Measurements from ENCODE around the gene CEP104.
A peak's percentile ranks its signal among the peaks of the same experiment; 100 is the strongest.

The CEP104 gene

GRCh38 chr1:3778590-3779264 is 78.3 kb downstream of the CEP104 start:
- no peak for DNase-seq (ENCODE audit: low spot score)

DNA sequence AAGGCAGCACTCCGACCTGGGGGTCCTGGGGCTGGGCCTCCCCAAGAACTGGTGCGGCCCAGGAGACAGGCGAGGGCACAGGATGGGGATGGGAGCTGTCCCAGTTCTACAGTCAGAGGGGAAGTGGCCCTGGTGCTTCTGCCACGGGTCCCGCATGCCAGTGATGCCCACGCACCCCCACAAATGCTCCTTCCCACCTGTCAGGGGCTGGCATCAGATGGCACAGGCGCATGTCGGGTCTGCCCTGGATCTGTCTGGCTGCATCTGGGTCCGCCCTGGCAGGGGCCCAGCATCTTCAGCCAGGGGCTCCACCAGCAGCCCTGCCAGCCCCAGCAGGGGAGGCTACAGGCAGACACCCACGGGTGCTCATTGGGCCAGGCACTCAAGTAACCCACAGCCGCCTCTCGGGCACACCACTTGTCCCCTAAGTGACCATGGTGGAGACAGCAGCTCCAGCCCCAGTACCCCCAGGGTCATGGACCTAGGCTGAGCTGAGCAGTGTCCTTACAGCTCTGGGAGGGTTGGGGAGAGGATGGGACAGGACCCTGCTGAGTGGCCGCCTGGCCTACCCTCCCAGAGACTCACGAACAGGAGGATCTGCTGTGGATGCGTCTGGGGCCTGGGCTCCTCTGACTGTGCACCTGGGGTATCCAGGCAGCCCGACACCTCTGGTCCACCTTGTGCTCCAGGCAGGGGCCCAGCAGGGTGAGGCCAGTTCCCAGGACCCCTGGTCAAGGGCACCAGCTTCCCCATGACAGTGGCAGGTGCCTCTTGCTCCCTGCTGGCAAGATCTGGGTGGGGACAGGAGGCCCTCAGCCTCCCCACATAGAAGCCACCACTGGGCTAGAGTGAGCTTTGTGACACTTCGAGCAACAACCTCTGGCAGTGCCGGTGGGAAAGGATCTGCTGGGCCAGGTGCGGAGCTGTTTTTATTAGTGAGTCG is 79.1 kb downstream of the CEP104 start:
- no peak for DNase-seq (ENCODE audit: low spot score)

DNA sequence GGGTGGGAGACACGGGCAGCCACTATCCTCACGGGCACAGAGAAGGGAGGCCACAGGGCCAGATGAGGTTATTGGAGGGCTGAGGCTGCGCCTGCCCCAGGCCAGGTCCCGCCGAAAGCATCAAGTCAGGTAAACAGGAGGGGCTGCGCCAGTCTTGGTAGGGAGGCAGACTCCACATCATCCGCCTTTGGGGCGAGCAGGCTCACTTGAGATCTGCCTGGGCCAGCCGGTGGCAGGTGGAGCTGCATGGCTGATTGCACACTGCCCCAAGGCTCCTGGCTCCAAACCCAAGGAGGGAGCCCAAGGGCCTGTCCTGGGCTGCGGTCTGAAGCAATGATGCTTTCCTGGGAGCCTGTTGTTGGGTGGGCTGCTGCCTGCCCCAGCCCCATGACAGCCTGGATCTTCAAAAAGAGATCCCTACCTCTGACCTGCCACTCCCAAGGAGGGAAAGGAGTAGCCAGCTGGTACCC is 79.9 kb downstream of the CEP104 start:
- no peak for DNase-seq (ENCODE audit: low spot score)

DNA sequence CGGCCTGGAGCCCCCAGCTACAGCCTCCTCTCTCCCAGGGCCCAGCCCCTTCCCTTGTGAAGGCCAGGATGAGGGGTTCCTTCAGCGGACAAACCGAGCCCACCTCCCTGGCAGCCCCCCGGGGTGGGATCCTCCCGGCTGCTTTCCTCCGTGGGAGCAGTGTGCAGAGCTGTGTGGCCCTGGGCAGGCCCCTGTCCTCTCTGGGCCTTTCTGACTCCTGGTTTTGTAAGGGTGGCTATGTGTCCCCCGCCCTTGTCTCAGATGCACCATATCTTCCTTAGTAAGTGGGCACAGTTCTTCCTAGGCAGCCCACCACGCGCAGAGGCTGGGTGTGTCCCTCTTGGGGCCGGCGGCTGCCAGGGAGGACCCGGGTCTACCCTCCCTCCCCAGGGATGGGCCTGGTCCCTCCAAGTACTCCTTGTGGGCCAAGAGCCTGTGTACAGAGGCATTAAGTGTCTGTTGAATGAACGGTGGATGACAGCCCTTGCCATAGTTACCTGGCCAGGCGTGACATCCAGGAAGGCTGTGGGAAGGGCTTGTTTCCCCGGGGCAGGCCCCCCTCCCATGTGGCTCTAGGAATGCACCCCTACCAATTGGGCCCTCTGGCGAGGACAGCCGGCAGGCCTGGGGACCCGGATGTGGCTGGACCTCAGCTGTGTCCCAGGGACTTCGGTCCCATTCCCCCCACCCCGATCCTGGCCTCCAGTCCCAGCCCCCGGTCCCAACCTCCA is 80.6 kb downstream of the CEP104 start:
- no peak for DNase-seq (ENCODE audit: low spot score)

- DNase-seq (ENCODE audit: low spot score), result peak; percentile 84
These were observed 81.4 kb downstream of the CEP104 start for GRCh38 chr1:3775490-3776230.

- DNase-seq (ENCODE audit: low spot score), result no peak
These were observed 82.0 kb downstream of the CEP104 start for GRCh38 chr1:3774946-3775489.

- no peak for DNase-seq (ENCODE audit: low spot score)
These were observed 82.6 kb downstream of the CEP104 start for GRCh38 chr1:3774276-3774945.

GRCh38 chr1:3773572-3774275 is 83.3 kb downstream of the CEP104 start:
- DNase-seq (ENCODE audit: low spot score), result no peak

GRCh38 chr1:3772715-3773571 is 84.1 kb downstream of the CEP104 start, which contains the start of gene SMIM1:
Gene SMIM1, plus strand, starts transcription at chr1:3772749. Its CDS starts 2,625 bp downstream, at chr1:3775374.
- DNase-seq (ENCODE audit: low spot score), result no peak

DNA sequence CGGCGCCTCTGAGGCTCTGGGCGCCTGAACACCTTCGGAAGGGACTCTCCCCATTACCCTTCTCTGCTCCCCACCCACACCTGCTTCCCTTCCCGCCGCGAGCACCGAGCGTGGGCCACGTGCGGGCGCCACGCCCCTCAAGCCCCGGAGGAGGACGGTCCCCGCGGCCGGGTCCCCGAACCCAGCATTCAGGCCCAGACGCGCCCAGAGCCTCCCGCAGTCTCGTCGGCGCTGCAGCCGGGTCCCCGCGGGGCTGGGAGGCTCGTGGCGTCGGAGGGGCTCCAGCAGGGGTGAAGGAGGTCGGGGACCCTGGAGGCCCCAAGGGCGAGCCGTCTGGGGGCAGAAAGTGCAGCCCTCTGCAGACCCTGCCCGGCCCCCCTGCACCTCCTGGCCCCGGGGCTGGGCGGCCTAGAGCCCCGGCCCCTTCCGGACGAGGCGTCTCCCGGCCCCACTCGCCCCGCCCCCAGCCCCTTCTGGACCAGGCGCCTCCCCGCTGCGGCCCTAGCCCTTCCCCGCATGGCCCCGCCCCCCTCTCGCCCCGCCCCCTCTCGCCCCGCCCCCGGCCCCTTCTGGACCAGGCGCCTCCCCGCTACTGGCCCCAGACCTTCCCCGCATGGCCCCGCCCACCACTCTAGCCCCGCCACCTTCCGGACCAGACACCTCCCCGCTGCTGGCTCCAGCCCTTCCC is 84.8 kb downstream of the CEP104 start:
- peak; percentile 100 for DNase-seq (ENCODE audit: low spot score)

DNA sequence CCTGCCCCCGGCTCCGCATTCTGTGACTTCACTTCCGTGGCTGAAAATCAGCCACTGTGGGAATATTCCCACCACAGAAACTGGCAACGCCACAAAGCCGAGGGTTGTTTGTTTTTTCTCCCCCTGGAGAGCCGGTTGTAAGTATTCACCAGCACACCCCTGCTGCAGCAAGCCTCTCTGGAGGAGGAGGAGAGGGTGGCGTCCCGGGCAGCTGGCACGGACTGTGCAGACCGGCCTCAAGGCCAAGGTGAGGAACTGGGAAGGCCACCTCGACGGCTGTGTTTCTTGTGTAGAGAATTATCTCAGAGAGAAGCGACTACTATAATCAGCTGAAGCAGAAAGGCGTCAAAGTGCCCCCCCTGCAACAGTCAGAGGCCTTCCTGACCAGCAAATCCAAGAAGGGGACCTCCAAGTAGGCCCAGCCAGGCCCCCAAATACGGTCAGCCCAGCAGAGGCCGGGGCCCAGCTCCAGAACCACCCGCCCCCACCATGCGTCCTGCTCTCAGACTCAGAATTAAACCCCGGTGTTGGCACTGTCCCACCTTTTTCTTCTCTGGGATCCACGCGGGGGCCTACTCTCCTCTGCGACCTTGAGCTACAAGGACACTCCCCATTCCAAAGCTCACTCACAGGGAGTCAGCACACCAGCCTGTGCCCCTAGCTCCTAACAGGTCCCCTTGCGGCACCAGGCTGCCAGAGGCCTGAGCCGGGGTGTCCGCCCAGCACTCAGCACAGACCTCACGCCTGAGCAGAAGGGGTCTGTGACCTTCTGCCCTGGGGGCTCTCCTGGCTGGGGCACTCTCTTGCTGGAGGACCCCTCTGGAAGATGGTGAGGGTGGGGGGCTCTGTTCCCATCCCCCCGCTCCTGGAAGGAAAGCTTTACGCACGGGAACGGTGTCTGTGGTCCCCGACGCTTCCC is 85.6 kb downstream of the CEP104 start:
- DNase-seq (ENCODE audit: low spot score), result peak; percentile 72

GRCh38 chr1:3770047-3770765 is 86.8 kb downstream of the CEP104 start:
- DNase-seq (ENCODE audit: low spot score), result no peak

- no peak for DNase-seq (ENCODE audit: low spot score)
These were observed 88.1 kb downstream of the CEP104 start for GRCh38 chr1:3768811-3769390.

- peak; percentile 62 for DNase-seq (ENCODE audit: low spot score)
These were observed 89.6 kb downstream of the CEP104 start for GRCh38 chr1:3767328-3767925.

- no peak for DNase-seq (ENCODE audit: low spot score)
These were observed 93.5 kb downstream of the CEP104 start for GRCh38 chr1:3763351-3764125.

Data from iPS-NIHi11 (cell line).